AML-193 (cell line): Measurements from ENCODE around the gene SEC14L6.
"Not testable (repeated sequence)": the region's sequence is repeated elsewhere in the genome, so short reads cannot be mapped to it uniquely, and the experiment has no call there.

Experiments
- DNase-seq, 2 experiments: peaks; one replicate each; lab custom pipeline; 2025; lab: John Stamatoyannopoulos, UW

Gene SEC14L6

DNA sequence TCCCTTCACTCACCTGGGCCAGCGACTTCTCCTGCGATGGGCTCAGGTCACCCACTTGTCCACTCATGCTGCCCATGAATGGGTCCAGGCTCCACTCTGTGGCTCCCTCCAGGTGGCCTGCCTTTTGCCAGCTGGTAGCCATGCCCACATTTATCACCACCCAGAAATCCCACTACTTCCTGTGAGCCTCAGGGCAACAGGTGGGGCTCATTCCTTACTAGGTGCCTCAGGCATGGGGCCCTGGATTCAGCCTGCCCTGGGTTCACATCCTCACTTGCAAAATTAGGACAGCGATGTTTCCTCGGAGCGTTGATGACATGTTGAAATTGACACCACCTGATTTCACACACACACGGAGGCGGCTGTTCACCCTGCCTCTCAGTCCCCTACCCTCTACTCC is at the start of gene SEC14L6:
Gene SEC14L6, minus strand, starts transcription at position 126 of the 400 bp plus-strand sequence. Its CDS starts 59 bp downstream, at position 67.
- DNase-seq, result no peak

DNA sequence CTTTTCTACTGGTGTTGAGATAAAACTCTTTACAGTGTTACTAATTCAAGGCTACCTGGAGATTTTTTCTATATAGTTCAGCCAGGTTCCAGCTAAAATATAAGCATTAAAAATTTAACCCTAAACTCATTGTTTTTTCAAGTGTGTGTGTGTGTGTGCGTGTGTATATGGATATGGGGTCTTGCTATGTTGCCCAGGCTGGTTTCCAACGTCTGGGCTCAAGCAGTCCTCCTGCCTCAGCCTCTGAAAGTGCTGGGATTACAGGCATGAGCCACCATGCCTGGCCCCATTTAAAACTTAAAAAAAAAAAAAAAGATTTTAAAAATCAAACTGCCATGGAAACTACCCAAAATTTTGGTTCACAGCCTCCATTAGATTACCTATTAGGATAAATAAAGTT is 49.7 kb upstream of the SEC14L6 start:
- no peak for DNase-seq

DNA sequence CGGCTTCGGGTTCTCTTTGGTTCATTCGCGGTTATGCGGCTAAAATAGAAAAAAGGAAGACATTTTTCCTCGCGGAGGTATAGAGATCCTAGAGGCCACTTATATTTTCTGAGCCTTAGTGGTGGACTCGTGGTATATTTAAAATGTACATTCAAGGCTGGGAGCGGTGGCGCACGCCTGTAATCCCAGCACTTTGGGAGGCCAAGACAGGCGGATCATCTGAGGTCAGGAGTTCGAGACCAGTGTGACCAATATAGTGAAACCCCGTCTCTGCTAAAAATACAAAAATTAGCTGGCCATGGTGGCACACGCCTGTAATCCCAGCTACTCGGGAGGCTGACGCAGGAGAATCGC is 45.8 kb upstream of the SEC14L6 start:
- DNase-seq, result not testable (repeated sequence)

DNA sequence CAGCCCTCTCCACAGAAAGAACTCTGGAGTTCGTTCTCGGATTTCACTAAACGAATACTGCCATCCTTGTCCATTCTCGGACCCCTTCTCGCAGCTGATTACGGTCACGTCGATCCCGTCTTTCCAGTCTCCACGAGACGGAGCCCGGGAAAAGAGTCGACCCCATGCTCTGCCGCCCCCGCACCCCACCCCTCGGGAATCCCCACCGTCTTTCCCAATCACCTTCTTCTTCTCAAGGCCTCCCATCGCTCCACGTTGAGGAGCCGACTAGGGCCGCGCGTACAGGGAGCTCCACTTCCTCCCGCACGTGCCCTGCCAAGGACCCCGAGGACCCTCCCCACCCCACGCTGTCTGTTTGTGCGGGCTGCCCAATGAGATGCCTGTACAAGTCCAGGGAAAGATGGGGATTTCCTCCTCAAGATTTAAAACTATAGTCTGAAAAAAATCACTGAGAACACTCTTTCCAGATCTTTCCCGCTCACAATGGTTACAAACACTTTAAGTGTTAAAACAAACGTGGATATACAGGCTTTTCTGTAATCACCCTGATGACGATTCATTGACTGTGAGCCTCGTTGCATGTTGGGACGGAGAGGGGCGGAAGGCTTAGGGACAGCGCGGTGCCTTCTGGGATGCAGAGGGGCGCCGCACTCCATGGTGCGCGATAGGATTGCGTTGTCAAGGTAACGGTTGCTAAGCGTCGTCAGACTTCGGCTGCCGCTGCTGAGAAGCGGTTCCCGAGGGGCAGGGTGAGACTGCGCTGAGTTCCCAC is 45.2 kb upstream of the SEC14L6 start, which contains the start of gene PES1:
Gene PES1, minus strand, starts transcription at position 323 of the 772 bp plus-strand sequence. Its CDS starts 77 bp downstream, at position 246.
- peak; percentile 92 to 97 for DNase-seq

DNA sequence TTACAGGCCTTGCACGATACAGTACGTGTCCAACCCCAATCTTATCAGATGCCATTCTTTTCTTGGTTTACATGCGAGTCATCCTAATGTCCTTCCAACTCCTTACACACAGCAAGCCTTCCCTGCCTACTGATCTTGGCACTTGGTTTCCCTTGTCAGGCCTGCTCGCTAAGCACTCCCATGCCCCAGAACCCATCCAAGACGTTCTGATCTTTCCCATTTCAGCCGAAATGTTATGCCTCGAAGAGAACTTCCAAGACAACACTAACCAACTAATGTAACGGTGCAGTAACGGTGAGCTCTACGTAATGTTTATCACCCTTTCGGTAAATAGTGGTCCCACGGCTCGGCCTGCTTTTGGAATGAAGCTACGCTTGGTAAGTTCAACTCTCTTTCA is 44.6 kb upstream of the SEC14L6 start:
- no peak for DNase-seq

DNA sequence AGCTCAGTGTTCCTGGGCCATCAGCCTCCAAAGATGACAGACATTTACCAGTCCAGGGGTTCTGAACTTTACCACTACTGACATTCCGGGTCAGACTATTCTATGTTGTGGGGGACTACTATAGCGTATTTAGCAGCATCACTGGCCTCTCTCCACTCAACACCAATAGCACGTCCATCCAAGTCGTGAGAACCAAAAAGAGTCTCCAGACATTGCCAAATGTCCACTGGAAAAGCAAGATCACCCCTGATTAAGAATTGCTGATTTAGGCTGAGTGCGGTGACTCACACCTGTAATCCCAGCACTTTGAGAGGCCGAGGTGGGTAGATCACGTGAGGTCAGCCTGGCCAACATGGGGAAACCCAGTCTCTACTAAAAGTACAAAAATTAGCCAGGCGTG is 39.9 kb upstream of the SEC14L6 start:
- DNase-seq, result no peak

DNA sequence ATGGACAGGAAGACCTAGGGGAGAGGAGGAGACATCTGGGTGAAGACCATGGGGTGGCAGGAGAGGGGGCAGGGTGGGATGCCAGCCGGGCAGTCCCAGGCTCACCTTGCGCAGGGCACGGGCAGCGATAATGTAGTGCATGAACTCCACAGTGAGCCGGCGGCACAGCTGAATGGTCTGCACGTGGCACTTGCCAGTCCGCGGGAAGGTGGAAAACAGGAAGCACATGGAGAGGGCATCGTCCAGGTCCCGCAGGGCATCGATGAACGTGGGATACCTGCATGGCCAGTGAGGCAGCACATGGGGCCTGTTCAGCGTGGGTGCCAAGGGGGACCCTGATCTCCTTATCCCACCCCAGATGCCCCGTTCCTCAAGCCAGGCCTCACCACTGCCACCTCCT is 37.9 kb upstream of the SEC14L6 start:
- DNase-seq, result no peak

DNA sequence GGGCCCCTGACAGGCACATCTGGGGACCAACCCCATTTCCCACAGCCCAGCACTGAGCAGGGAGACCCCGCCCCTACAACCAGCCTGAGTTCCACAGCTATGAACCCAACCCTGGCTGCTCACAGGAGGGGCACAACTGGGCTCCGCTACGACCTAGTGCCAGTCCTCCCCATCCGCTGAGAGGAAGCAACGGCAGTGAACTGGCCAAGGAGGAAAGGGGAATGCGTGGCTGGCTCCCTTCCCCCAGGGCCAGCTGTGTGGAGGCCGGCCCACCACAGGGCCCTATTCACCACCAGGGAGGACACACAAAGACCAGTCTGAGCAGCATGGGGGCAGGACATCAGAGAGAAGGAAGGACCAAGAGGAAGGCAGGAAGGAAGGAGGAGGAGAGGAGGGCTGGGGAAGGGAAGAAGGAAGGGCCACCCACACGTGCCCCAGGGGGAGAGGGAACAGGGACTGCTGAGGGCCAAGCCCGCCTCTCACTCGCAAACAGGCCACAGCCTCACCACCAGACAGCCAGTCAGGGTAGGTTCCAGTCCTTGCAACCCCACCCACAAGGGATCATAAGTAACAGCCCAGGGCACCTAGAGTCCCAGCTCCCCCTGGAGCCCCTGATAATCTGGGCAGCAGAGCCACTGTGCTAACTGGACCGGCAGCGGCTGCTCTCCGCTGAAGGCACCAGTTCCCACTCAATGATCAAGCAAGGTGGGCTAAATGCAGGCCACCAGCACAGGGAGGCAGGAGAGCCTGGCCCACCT is 36.4 kb upstream of the SEC14L6 start:
- DNase-seq, result no peak

DNA sequence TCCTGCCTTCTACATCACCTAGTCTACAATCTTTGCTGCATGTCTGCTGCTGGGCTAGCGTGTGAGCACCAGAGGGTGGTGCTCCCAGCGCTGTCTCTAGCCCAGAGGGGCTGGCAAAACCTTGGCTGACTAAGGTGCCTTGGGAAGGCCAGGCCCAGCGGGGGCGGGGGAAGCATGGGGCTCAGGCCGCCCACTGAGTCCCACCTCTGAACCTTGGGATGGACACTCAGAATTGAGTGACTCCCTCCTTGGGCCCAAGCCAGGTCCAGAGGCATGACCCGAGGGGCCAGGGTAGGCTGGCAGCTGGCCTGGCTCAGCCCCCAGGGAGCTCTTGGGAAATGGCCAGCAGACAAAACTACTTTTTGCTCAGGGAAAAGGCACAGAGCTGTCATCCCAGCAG is 35.5 kb upstream of the SEC14L6 start:
- DNase-seq, result no peak

DNA sequence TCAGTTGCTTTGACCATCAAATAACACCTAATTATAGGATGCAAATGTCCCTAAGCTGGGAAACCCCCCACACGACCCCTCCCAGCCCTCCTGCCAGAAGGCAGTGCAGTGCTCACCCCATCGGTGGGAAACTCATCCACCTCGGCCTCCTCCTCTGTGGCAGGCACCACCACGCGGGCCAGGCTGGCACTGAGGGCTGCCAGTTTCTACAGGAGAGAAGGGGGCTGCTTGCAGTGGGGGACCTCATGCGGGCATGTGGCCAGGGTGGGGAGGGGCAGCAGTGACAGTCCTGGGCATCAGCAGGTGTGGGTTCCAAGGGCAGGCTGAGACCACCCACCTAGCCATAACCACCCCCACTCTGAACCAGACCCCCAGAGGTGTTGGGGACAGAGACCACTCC is 34.4 kb upstream of the SEC14L6 start:
- no peak for DNase-seq

DNA sequence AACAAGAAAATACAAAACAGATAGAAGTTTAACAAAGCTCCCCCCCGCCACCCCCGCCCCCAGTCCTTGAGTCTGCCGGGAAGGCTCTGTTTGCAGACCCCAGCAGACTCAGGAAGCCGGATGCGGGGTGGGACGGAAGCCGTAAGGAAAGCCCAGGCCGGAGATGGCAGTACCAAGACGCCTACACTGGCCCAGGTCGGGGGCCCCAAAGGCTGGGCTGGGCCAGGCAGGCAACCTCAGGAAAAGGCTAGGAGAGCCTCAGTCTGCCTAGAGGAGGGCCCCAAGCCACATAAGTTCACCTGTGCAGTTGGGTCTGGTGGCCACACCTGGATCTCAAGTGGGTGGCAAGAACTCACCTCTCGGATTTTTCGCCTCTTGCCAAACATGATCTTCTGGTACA is 31.9 kb upstream of the SEC14L6 start:
- DNase-seq, result no peak

DNA sequence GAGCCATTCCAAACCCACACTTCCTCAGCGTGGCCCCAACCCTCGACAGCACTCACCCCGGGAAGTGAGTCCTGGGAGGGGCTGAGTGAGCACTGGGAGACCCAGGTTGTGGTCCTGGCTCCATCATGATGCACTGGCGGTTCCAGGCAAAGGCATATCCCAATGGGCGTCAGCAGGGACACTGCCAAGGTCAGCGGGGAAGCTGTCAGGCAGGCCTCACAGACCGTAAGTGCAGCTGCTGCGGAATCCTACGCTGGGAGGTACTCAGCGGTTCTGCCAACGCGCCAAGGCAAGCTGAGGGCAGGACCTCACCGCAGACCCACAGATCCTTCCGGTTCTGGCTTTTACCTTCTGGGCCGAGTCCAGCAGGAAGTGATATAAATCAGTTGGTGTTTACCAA is 29.3 kb upstream of the SEC14L6 start:
- no peak for DNase-seq

DNA sequence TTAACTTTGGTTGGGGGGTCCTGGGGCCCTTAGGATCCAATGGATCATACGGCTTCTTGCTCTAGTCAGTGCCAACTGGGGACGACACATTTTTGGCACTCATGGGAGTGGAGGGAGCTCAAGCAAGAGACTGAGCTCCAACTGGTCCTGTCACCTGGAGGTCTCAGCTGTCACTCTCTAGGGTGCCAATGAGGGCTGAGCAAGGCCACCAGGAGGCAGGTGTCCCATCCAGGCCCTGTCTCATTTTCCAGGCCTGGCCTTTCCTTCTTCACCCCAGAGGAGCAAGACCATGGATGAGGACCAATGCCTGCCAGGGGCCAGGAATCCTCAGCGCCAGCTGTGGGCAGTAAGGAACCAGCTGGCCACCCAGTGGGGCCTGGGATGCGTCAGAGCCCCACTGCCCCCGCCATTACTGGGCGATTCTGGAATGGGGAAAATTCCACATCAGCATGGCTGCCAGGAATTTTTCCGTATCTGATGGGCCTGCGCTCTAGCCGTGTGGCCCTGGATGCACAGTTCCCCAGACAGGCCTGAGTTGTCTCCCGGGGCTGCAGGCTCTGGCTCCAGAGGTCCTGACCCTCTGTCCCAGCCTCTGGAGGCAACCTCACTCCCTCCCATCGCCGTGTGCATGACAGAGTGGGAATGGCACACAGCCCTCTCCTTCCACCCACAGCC is 28.6 kb upstream of the SEC14L6 start:
- no peak for DNase-seq

DNA sequence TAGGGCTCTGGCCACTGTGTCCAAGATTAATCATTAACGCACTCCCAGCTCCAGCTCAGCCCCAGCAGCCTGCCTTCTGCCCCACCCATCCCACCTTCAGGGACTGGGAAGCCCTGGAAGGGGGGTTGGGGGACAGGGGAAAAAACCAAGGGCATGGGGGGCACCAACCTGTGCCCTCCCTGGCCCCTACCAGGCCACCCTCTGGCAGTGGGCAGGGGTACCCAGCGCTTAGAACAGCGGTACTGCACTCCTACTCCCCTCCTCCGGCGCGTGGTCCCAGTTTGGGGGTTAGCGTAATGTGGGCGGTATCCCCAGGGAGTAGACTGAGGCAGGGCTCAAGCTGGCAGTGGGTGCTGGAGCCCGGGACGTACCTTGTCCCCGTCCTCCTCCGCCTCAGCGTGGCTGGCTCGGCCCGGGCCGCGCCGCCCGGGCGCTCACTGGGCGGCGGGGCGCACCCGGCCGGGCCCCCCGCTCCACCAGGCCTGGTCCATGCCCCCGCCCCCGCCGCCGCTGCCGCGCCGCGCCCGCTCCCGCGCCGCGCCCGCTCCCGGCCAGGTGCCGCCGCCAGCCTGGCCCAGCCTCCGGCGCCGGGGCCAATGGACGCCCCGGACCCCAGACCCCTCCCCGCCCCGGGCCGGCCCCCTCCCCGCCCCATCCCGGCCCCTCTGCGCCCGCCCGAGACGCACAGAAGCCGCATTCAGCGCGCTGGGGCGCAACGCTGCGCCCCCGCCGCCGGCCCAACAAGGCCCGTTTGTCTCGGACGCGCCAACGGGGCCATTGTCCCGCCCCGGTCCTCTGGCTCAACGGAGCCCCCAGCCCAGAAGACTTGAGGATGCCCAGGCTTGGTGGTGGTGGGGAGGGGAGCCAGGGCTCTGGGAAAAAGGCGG is 27.8 kb upstream of the SEC14L6 start, which contains the start of gene GAL3ST1:
Gene GAL3ST1, minus strand, starts transcription at position 571 of the 887 bp plus-strand sequence. CDS start 17,273 bp downstream, outside the sequence.
- DNase-seq, result no peak

DNA sequence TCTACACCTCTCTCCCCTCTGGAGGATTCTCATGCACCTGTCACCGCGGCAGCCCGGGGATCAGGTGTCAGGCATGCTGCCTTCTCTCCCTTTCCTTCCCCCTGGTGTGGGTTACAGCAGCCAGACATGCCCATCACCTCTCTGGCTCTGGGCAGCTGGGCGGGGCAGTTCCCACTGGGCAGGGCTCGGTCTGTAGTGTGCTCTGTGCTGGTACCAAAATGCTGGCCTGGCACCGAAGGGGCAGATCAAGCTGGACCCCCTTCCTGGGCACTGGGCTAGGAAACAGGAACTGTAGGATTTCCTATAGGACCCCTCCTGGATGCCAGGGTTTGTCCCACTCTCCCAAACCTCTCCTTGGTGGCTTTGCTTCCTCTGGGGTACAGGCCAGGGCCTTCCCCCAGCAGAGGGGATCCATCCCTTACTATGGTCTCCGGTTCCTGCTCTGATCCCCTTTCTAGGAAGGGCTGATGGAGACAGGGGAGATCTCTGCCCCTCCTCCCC is 27.1 kb upstream of the SEC14L6 start:
- no peak for DNase-seq

DNA sequence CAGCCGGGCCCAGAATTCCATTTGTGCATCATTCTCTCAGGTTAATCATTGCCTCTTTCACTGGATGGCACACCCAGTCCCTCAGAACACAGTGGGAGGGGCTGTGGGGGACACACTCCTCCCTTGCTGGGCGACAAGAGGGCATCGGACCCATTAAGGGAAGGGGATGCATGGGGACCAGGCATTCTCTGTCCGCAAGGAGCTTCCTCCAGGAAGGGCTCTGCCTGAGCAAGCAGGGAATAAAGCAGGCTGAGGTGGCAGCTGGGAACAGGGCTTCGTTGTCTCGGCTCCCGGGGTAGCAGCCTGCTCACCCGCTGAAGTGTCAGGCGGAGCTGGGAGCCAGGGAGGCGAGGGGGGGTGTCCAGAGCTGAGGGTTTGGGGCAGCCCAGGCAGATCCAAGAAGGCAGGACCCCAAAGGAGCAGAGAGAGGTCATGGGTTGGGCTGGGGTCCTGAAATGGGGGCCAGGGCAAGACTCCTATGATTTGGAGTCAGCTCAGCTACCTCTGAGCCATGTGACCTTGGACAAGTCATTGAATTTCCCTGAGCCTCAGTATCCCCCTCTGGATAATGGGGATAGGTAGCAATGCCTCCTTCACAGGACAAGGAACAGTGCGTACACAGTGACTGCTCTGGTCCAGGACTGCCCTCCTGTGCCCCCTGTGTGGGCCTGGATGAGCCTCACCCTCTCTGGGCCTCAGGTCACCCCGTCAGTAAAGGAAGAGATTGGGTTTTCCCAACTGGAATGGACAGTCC is 26.5 kb upstream of the SEC14L6 start:
- DNase-seq, result no peak

DNA sequence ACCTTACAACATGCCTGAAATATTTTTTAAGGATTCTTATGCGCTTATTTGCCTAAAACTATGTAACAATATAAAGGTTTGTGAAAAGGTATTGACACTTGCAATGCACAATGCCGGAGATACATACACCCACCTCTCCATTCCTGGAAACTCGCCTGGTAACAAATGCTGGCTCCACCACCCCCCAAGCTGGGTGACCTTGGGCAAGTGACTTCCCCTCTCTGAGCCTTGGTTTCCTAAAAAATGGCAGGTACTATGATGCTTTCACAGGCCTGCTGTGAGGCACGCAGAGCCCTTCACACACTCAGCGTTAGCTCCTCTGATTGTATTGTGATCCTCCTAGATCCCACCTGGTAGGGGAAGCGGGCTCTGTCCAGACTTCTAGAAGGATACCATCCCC is 25.7 kb upstream of the SEC14L6 start:
- no peak for DNase-seq

DNA sequence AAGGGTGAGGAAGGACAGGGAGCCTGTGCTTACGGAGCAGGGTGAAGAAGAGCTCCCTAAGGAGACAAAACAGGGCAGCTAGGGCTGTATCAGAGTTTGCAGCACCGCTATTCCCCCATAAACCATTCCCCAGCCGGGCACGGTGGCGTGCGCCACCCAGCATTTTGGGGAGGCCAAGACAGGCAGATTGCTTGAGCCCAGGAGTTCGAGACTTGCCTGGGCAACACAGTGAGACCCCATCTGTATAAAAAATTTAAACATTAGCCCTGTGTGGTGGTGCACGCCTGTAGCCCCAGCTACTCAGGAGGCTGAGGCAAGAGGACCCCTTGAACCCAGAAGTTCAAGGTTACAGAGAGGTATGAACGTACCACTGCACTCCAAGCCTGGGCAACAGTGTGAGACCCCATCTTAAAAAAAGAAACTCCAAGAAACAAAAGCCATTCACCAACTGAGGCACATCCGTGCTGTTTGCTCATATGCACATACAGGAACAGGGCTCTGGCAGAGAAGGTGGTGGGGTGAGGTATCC is 23.2 kb upstream of the SEC14L6 start:
- no peak for DNase-seq

DNA sequence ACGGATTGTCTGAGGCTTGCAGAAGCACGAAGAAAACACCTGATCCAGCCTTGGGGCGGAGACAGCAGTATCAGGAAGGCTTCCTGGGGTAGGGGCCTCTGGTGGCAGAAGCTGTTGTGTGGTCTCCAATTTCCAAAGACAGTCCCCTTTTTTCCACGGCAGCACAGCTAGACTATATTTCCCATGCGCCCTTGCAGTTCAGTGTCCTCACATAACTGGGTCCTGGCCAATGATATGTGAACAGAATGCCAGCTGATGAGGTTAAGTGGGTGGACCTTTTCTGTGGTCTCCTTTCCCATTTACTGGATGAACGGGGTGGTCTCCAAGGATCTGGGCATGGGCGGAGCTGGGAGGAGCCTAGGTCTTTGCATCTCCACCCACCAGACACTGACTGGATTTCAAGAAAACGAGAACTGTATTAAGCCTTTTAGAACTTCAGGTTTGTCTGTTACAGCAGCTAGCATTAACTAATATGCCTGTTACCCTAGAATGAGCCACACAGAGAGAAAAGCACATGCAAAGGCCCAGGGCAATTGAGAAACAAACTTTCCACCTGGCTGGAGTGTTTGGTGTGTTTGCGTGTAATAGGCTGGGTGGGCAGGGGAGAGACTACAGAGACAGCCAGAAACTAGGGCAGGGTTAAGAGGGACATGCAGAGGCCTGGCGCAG is 21.7 kb upstream of the SEC14L6 start:
- no peak for DNase-seq

DNA sequence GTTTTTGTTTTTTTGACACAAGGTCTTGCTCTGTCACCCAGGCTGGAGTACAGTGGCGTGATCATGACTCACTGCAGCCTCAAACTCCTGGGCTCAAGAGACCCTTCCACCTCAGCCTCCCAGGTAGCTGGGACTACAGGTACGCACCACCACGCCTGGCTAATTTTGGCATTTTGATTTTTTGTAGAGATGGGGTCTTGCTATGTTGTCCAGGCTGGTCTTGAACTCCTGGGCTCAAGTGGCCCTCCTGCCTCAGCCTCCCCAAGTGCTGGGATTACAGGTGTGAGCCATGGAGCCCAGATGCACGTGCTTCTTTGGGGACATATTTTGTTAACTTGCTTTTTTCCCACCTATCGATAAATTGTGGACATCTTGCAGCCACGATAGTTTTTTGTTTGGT is 20.7 kb upstream of the SEC14L6 start:
- DNase-seq, result not testable (repeated sequence)
